Measurements from ENCODE around the gene CCDC73.
"Not testable (repeated sequence)": the region's sequence is repeated elsewhere in the genome, so short reads cannot be mapped to it uniquely, and the experiment has no call there.

Gene CCDC73

GRCh38 chr11:32792948-32793475 lies 1.4 kb downstream of the CCDC73 start:
- peak; percentile 5 to 59 for DNase-seq

- DNase-seq, result no peak
Observed at GRCh38 chr11:32792111-32792947, 2.1 kb downstream of the CCDC73 start.

GRCh38 chr11:32790916-32791315 lies 3.5 kb downstream of the CCDC73 start:
- DNase-seq, result no peak

GRCh38 chr11:32786811-32787210 lies 7.7 kb downstream of the CCDC73 start:
- no peak for DNase-seq

GRCh38 chr11:32785262-32785661 lies 9.2 kb downstream of the CCDC73 start:
- no peak for DNase-seq

GRCh38 chr11:32781721-32782120 lies 12.7 kb downstream of the CCDC73 start:
- no peak for DNase-seq

GRCh38 chr11:32780839-32781238 lies 13.6 kb downstream of the CCDC73 start:
- not testable (repeated sequence) for DNase-seq

- peak in 1 of 2 donors; percentile 43 for DNase-seq
Observed at GRCh38 chr11:32779136-32779535, 15.3 kb downstream of the CCDC73 start.

- DNase-seq, result peak in 1 of 2 donors; percentile 48
Observed at GRCh38 chr11:32775908-32776307, 18.6 kb downstream of the CCDC73 start.

- no peak for DNase-seq
Observed at GRCh38 chr11:32774081-32774480, 20.4 kb downstream of the CCDC73 start.

- DNase-seq, result no peak
Observed at GRCh38 chr11:32772731-32773130, 21.7 kb downstream of the CCDC73 start.

- not testable (repeated sequence) for DNase-seq
Observed at GRCh38 chr11:32761774-32762173, 32.7 kb downstream of the CCDC73 start.

GRCh38 chr11:32758291-32758690 lies 36.2 kb downstream of the CCDC73 start:
- DNase-seq, result no peak

GRCh38 chr11:32753181-32753580 lies 41.3 kb downstream of the CCDC73 start:
- not testable (repeated sequence) for DNase-seq

- DNase-seq, result no peak
Observed at GRCh38 chr11:32752001-32752400, 42.5 kb downstream of the CCDC73 start.

GRCh38 chr11:32751381-32751780 lies 43.1 kb downstream of the CCDC73 start:
- no peak for DNase-seq

- DNase-seq, result no peak
Observed at GRCh38 chr11:32729976-32730375, 64.5 kb downstream of the CCDC73 start.

- no peak for DNase-seq
Observed at GRCh38 chr11:32723332-32723731, 71.1 kb downstream of the CCDC73 start.

- DNase-seq, result no peak
Observed at GRCh38 chr11:32722255-32722654, 72.2 kb downstream of the CCDC73 start.

GRCh38 chr11:32713496-32713895 lies 81.0 kb downstream of the CCDC73 start:
- no peak for DNase-seq

GRCh38 chr11:32708978-32709377 lies 85.5 kb downstream of the CCDC73 start:
- not testable (repeated sequence) for DNase-seq

GRCh38 chr11:32706985-32707741 lies 87.3 kb downstream of the CCDC73 start:
- peak in 1 of 2 donors; percentile 38 for DNase-seq

- DNase-seq, result no peak
Observed at GRCh38 chr11:32705309-32706033, 89.0 kb downstream of the CCDC73 start.

Data from bone marrow (tissue), 2 donors.